ENCODE measurements around the gene GZF1.

Gene GZF1

GRCh38 chr20:23361476-23362391, at the start of gene GZF1:
Gene GZF1 (plus strand): TSS chr20:23362182. CDS start chr20:23364384, 2,202 bp downstream.
- FAIRE-seq (peak; percentile 88), DNase-seq (ENCODE audit: insufficient read length, low spot score) (peak; percentile 91)

GRCh38 chr20:23313271-23313670, 48.7 kb upstream of the GZF1 start:
- no peak for DNase-seq (ENCODE audit: insufficient read length, low spot score)
- FAIRE-seq: no peak

- FAIRE-seq: no peak
Observed at GRCh38 chr20:23314699-23315098, 47.3 kb upstream of the GZF1 start.

GRCh38 chr20:23315099-23315498, 46.9 kb upstream of the GZF1 start:
- DNase-seq (ENCODE audit: insufficient read length, low spot score) (no peak), FAIRE-seq (no peak)

More at GRCh38 chr20:23314699-23315098, 47.3 kb upstream of the GZF1 start:
- DNase-seq (ENCODE audit: insufficient read length, low spot score): no peak

GRCh38 chr20:23316626-23317025, 45.4 kb upstream of the GZF1 start:
- DNase-seq (ENCODE audit: insufficient read length, low spot score) (no peak), FAIRE-seq (no peak)

GRCh38 chr20:23317081-23317480, 44.9 kb upstream of the GZF1 start:
- no peak for FAIRE-seq
- no peak for DNase-seq (ENCODE audit: insufficient read length, low spot score)

- no peak for DNase-seq (ENCODE audit: insufficient read length, low spot score)
- no peak for FAIRE-seq
Observed at GRCh38 chr20:23318347-23318746, 43.6 kb upstream of the GZF1 start.

GRCh38 chr20:23320317-23320716, 41.7 kb upstream of the GZF1 start:
- FAIRE-seq: no peak

GRCh38 chr20:23325107-23325506, 36.9 kb upstream of the GZF1 start:
- no peak for FAIRE-seq
- no peak for DNase-seq (ENCODE audit: insufficient read length, low spot score)

More at GRCh38 chr20:23320317-23320716, 41.7 kb upstream of the GZF1 start:
- DNase-seq (ENCODE audit: insufficient read length, low spot score): no peak

- no peak for DNase-seq (ENCODE audit: insufficient read length, low spot score)
- FAIRE-seq: no peak
Observed at GRCh38 chr20:23326774-23327173, 35.2 kb upstream of the GZF1 start.

GRCh38 chr20:23327617-23328333, 34.2 kb upstream of the GZF1 start:
- DNase-seq (ENCODE audit: insufficient read length, low spot score): no peak
- FAIRE-seq: no peak

- DNase-seq (ENCODE audit: insufficient read length, low spot score) (no peak), FAIRE-seq (no peak)
Observed at GRCh38 chr20:23331450-23332350, 30.3 kb upstream of the GZF1 start.

- no peak for DNase-seq (ENCODE audit: insufficient read length, low spot score)
- no peak for FAIRE-seq
Observed at GRCh38 chr20:23332467-23332866, 29.5 kb upstream of the GZF1 start.

GRCh38 chr20:23334111-23334510, 27.9 kb upstream of the GZF1 start:
- FAIRE-seq (no peak), DNase-seq (ENCODE audit: insufficient read length, low spot score) (no peak)

- DNase-seq (ENCODE audit: insufficient read length, low spot score) (no peak), FAIRE-seq (no peak)
Observed at GRCh38 chr20:23335521-23335920, 26.5 kb upstream of the GZF1 start.

- no peak for DNase-seq (ENCODE audit: insufficient read length, low spot score)
- no peak for FAIRE-seq
Observed at GRCh38 chr20:23336476-23336875, 25.5 kb upstream of the GZF1 start.

- DNase-seq (ENCODE audit: insufficient read length, low spot score): no peak
- no peak for FAIRE-seq
Observed at GRCh38 chr20:23337312-23337711, 24.7 kb upstream of the GZF1 start.

- DNase-seq (ENCODE audit: insufficient read length, low spot score) (no peak), FAIRE-seq (no peak)
Observed at GRCh38 chr20:23339986-23340385, 22.0 kb upstream of the GZF1 start.

- DNase-seq (ENCODE audit: insufficient read length, low spot score) (peak; percentile 48), FAIRE-seq (no peak)
Observed at GRCh38 chr20:23340524-23340923, 21.5 kb upstream of the GZF1 start.

- DNase-seq (ENCODE audit: insufficient read length, low spot score) (no peak), FAIRE-seq (no peak)
Observed at GRCh38 chr20:23341073-23341472, 20.9 kb upstream of the GZF1 start.

- no peak for DNase-seq (ENCODE audit: insufficient read length, low spot score)
- no peak for FAIRE-seq
Observed at GRCh38 chr20:23343590-23343989, 18.4 kb upstream of the GZF1 start.

Measured in HTR-8/SVneo (cell line).